ENCODE data around the gene PLAAT3.
"Not testable (repeated sequence)": the region's sequence is repeated elsewhere in the genome, so short reads cannot be mapped to it uniquely, and the experiment has no call there.

Gene PLAAT3

GRCh38 chr11:63535734-63536133, 78.5 kb downstream of the PLAAT3 start:
- no peak for DNase-seq

GRCh38 chr11:63534895-63535461, 79.3 kb downstream of the PLAAT3 start:
- DNase-seq, result no peak

- no peak for DNase-seq
Observed at GRCh38 chr11:63534076-63534475, 80.2 kb downstream of the PLAAT3 start.

- no peak for DNase-seq
Observed at GRCh38 chr11:63532799-63533475, 81.3 kb downstream of the PLAAT3 start.

- no peak for DNase-seq
Observed at GRCh38 chr11:63532117-63532516, 82.1 kb downstream of the PLAAT3 start.

GRCh38 chr11:63531074-63531792, 83.0 kb downstream of the PLAAT3 start:
- peak; percentile 33 for DNase-seq

GRCh38 chr11:63530021-63530420, 84.2 kb downstream of the PLAAT3 start:
- no peak for DNase-seq

- DNase-seq, result not testable (repeated sequence)
Observed at GRCh38 chr11:63529373-63529772, 84.9 kb downstream of the PLAAT3 start.

- not testable (repeated sequence) for DNase-seq
Observed at GRCh38 chr11:63528729-63529278, 85.4 kb downstream of the PLAAT3 start.

GRCh38 chr11:63528156-63528555, 86.1 kb downstream of the PLAAT3 start:
- not testable (repeated sequence) for DNase-seq

GRCh38 chr11:63527667-63528066, 86.6 kb downstream of the PLAAT3 start:
- DNase-seq, result no peak

Measured in activated CD4-positive, CD25-positive, alpha-beta regulatory T cell treated with anti-CD3 and anti-CD28 coated beads, Interleukin-2, amount 50 U/mL, for 72 hours (primary cell).